ENCODE measurements around the gene PLEKHH3.

The PLEKHH3 gene

DNA sequence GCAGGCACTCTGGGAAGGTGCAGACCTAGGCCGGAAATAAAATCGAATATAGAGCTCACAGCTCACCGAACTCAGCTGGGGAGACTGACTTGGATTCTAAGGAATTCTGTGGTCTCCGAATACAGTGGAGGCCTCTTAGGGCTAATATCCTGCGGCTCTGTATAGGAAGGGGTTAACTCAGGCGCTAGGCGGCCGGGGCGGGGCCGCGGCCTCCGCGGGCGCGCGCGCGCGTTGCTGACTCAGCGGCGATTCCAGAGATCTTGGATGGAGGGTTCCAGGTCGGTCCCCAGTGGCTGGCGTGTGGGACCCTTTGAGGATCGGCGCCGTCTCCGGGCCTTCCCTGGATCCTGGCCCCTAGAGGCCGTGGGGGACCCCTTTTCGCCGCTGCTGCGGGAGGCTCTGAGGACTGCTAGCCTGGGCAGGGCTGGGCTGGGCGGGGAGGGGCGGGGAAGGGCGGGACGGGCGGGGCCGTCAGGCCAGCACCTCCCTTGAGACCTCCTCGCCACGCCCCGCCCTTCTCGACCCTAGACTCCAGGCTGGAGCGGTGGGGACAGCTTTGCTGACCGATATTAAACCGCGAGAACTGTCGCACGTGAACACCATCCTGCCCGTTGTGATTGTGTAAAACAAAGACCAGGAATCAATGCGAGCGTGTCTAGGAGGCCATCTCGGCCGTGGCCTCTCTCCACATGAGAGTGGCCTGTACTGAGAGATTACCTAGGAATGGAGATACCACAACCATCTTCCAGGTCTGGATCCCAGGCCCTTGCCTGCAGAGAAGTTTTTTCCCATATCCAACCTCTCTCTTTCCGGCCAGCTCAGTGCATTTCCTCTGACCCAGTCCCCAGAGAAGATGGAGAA, 1.4 kb upstream of the PLEKHH3 start:
- DNase-seq (ENCODE audit: low read depth in 2 of 2) = peak; percentile 88
- peak overlapping the region; percentile 61 to 68 for H3K4me3 ChIP-seq (replicated peaks in 1 of 2; ENCODE audit: low read depth in 2 of 2, low read length in 2 of 2)
- TF ChIP-seq, protein P1, sequence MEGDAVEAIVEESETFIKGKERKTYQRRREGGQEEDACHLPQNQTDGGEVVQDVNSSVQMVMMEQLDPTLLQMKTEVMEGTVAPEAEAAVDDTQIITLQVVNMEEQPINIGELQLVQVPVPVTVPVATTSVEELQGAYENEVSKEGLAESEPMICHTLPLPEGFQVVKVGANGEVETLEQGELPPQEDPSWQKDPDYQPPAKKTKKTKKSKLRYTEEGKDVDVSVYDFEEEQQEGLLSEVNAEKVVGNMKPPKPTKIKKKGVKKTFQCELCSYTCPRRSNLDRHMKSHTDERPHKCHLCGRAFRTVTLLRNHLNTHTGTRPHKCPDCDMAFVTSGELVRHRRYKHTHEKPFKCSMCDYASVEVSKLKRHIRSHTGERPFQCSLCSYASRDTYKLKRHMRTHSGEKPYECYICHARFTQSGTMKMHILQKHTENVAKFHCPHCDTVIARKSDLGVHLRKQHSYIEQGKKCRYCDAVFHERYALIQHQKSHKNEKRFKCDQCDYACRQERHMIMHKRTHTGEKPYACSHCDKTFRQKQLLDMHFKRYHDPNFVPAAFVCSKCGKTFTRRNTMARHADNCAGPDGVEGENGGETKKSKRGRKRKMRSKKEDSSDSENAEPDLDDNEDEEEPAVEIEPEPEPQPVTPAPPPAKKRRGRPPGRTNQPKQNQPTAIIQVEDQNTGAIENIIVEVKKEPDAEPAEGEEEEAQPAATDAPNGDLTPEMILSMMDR (IDR thresholded peaks at IDR 0.05; ENCODE audit: low read depth, low read length) = no peak

DNA sequence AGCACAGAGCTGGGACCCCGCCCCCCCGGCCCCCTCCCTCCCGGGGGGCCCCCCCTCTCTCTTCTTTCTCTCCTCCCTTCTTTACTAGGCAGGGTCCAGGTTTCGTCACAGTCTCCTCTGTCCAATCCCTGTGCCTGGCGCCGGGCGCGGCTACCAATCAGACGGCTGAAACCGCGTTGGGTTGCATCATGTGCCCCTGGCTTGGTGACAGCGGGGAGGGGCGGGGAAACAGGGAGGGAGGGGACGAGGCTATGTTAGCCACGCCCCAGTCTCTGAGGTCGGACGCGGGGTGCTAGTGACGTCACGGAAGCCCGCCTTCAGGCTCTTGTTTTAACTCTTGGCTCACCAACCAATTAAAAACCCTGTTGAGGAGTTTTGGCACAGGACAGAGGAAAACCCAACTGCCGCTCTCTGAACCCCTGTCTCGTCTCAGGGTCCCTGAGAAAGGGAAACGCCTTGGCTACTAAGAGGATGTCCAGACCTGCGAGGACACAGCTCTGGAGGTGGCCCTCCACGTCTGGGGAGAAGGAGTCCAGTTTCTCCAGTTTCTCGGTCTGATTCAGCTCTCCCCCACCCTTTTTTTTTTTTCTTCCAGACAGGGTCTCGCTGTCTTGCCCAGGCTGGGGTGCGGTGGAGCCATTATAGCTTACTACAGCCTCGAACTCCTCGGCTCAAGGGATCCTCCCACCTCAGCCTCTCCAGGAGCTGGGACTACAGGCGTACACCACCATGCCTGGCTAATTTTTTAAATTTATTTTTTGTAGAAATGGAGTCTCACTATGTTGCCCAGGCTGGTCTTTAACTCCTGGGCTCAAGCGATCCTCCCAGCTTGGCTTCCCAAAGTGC, 441 bp upstream of the PLEKHH3 start:
- DNase-seq (ENCODE audit: low read depth in 2 of 2) = peak; percentile 100
- TF ChIP-seq, protein P1 (IDR thresholded peaks at IDR 0.05; ENCODE audit: low read depth, low read length) = no peak

DNA sequence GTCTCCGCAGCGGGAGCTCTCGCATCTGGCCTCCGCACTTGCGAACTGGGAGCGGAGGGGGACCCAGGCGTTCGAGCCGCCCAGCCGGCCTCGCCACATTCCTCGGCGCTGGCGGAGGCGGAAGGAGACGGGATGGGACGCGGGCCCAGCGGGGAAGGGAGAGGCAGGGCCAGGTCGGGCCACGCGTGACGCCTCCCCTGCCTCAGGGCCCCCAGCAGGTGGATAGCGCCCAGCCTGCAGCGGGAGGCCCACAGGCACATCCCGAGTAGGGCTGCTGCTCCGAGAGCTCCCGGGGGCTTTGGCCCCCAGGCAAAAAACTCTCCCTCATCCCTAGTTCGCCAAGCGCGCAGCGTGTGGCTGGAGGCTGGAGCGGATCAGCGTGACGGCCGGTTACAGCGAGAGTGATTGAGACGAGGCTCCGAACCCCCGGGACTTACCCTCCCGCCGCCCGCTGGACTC, 800 bp downstream of the PLEKHH3 start:
- peak in 1 of 2 donors; percentile 39 for DNase-seq (ENCODE audit: low read depth in 2 of 2)
- H3K4me3 ChIP-seq (replicated peaks in 1 of 2; ENCODE audit: low read depth in 2 of 2, low read length in 2 of 2) = peak overlapping the region; percentile 91 to 94
- TF ChIP-seq, protein P1 (IDR thresholded peaks at IDR 0.05; ENCODE audit: low read depth, low read length) = no peak

More for the DNA sequence above, 441 bp upstream of the PLEKHH3 start:
- peak overlapping the region; percentile 61 to 91 for H3K4me3 ChIP-seq (replicated peaks in 1 of 2; ENCODE audit: low read depth in 2 of 2, low read length in 2 of 2)

DNA sequence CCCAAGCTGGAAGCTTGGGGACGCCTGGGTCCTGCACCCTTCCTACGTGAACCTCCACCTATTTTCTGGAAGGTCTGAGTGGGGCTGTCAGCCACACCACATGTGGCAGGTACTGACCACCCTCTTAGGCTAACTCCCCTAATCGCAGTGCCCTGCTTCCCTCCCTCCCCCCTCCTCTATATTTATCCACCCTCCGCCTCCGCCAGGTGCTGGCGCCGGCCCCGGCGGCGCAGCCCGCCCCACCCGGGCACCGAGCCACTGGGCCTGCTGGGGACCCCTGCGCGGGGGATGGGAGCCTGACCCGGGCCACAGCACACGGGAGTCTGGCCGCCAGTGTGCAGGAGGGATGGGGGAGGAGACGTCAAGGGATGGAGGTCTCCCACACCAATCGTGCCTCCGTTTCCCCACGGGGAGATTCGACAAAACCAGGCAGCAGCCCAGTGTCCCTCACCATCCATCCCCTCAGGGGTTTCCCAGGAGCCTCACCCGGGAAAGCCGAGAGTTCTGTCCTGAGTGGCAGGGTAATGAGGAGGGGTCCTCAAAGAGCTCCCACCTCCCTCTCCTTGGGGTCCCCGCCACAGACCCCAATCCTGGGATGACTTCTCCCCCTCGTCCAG, 1.3 kb downstream of the PLEKHH3 start:
- TF ChIP-seq, protein P1 (IDR thresholded peaks at IDR 0.05; ENCODE audit: low read depth, low read length) = no peak
- no peak for DNase-seq (ENCODE audit: low read depth in 2 of 2)
- peak overlapping the region; percentile 91 to 94 for H3K4me3 ChIP-seq (replicated peaks in 1 of 2; ENCODE audit: low read depth in 2 of 2, low read length in 2 of 2)

DNA sequence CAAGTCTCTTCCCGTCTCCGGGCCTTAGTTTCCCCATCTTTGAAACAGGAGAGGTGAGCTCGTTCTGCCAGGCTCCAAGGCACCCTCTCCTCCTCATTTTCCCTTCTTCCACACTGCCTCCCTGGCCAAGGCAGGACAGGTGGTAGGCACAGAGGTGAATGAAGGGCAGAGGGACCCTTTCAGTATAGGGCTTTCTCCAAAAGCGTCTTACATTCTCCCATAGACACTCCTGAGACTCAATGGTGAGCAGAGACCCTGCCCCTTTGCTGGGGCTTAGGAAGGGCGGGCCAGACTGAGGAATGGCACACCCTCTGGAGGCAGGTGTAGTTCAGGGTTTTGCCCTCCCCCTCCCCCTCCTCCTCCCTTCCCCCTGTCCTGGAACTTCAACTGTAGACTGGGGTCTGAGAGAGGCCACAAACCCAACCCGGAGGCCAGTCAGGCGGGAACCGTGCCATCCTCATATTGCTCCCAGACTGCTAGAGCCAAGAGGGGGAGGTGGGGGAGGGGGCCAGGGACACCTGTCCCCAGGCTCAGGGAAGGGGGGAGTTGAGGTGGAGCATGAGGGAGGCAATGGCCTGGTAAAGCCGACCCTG, 1.9 kb downstream of the PLEKHH3 start:
- TF ChIP-seq, protein P1 (IDR thresholded peaks at IDR 0.05; ENCODE audit: low read depth, low read length) = no peak
- H3K4me3 ChIP-seq (replicated peaks in 1 of 2; ENCODE audit: low read depth in 2 of 2, low read length in 2 of 2) = peak overlapping the region; percentile 91 to 94
- DNase-seq (ENCODE audit: low read depth in 2 of 2) = peak in 1 of 2 donors; percentile 8
